GM23248 (cell line): ENCODE data around the gene GRIA4.

ENCODE experiments used
- EZH2 ChIP-seq: fragments of 200-600 bp; sonication (generic); IDR thresholded peaks from 2 replicates; pipeline ENCODE4 v1.6.1; 2018; ENCODE audit warnings: antibody characterized with exemption, mild to moderate bottlenecking; ENCODE audit not compliant: insufficient read depth, poor library complexity, severe bottlenecking
- EZH2phosphoT487 ChIP-seq: fragments of 200-600 bp; sonication (generic); IDR thresholded peaks from 2 replicates; pipeline ENCODE4 v1.6.1; 2018; ENCODE audit warnings: antibody characterized with exemption, moderate library complexity, mild to moderate bottlenecking, low read depth; ENCODE audit not compliant: insufficient read depth

- no peak for TF ChIP-seq EZH2
- TF ChIP-seq EZH2phosphoT487, result no peak
These were observed 55.4 kb downstream of the GRIA4 start for GRCh38 chr11:105665281-105665680.
